ENCODE measurements around the gene APOBEC2. TPM values are rescaled to one million over a fixed set of nuclear protein-coding genes. Genes with fewer than 3 reads are reported as not detected.
A peak's percentile ranks its signal among the peaks of the same experiment; 100 is the strongest.

APOBEC2 gene
- total and polyA plus RNA-seq, 2 of the 13 experiments (the other 11 are each of a cell fraction or from before 2014, with no cell fraction given), result 0.09 TPM; not detected in 1

- TF ChIP-seq JUNB (CRISPR knock-in tag; IDR thresholded peaks at IDR 0.05; ENCODE audit: borderline replicate concordance) (no peak), ZNF260 (CRISPR knock-in tag; IDR thresholded peaks at IDR 0.05; ENCODE audit: borderline replicate concordance, low read depth) (no peak), BRCA1 (CRISPR knock-in tag; IDR thresholded peaks at IDR 0.05) (no peak), ZNF615 (CRISPR knock-in tag; IDR thresholded peaks at IDR 0.05; ENCODE audit: borderline replicate concordance) (no peak), ARHGAP35 (CRISPR knock-in tag; IDR thresholded peaks at IDR 0.05; ENCODE audit: borderline replicate concordance) (no peak), TEF (CRISPR knock-in tag; IDR thresholded peaks at IDR 0.05) (no peak), ZFP91 (CRISPR knock-in tag; IDR thresholded peaks at IDR 0.05; ENCODE audit: borderline replicate concordance) (no peak), IRF2 (CRISPR knock-in tag; IDR thresholded peaks at IDR 0.05) (peak; percentile 20; the same call in 1 of the 2 replicates), ZC3H4 (CRISPR knock-in tag; IDR thresholded peaks at IDR 0.05; ENCODE audit: borderline replicate concordance) (no peak), ZBTB4 (CRISPR knock-in tag; IDR thresholded peaks at IDR 0.05; ENCODE audit: borderline replicate concordance) (no peak), ZNF574 (CRISPR knock-in tag; IDR thresholded peaks at IDR 0.05) (no peak), ZNF432 (CRISPR knock-in tag; IDR thresholded peaks at IDR 0.05; ENCODE audit: borderline replicate concordance) (no peak), ZNF446 (CRISPR knock-in tag; IDR thresholded peaks at IDR 0.05) (no peak), DMAP1 (CRISPR knock-in tag; IDR thresholded peaks at IDR 0.05) (no peak), ATM (IDR thresholded peaks at IDR 0.05; ENCODE audit: borderline replicate concordance) (no peak), ELF4 (CRISPR knock-in tag; IDR thresholded peaks at IDR 0.05; ENCODE audit: borderline replicate concordance) (no peak), PTBP1 (IDR thresholded peaks at IDR 0.05; ENCODE audit: low read depth, low read length, poor library complexity, severe bottlenecking) (no peak), ZSCAN12 (CRISPR knock-in tag; IDR thresholded peaks at IDR 0.05) (no peak), CEBPG (CRISPR knock-in tag; IDR thresholded peaks at IDR 0.05) (no peak), ZGPAT (CRISPR knock-in tag; IDR thresholded peaks at IDR 0.05) (no peak)
Measured at GRCh38 chr6:41073968-41074691, 21.1 kb downstream of the APOBEC2 start (continued).
